ENCODE results near the gene ARL8A.

DNA sequence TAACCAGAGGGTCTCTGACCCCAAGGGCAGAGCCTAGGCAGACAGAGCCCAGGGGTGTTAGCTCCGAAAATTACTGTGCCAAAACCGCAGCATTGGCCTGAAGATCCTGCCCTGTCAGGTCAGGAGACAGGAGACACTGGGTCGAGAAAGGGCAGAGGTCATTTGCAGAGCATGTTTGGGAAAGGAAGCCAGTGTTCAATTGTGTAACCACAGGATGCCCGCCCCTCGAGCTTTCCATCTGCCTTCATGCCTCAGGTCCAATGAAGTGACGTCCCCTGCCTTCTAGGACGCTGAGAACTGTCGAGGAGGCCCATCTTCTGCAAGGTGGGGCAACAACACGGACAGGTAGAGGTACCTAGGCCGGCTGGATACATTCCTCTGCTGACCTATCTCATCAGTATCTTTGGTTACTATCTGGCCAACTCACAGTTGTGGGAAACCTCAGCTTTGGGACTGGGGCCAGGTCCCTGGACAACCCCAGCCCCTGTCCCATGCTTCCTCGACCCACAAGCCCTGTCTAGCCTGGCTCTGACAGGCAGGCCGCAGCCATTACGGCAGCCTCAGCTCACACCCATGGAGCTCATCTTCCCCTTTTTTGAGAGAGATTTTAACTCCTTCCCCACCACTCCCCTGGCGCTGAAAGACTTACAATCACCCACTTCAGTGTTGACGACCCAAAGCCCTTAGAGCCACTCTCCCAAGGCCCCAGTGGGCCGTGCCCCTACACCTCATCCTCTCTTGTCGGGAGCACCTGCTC, 1.3 kb downstream of the ARL8A start:
- TF ChIP-seq RCOR1 (IDR thresholded peaks at IDR 0.05; ENCODE audit: insufficient replicate concordance, low read length) (no peak), POLR2A (IDR thresholded peaks at IDR 0.05; ENCODE audit: low read depth, low read length) (no peak), RFX5 (IDR thresholded peaks at IDR 0.05; ENCODE audit: low read depth, low read length) (no peak), MAFK (IDR thresholded peaks at IDR 0.05; ENCODE audit: low read depth, low read length) (no peak)
- TF ChIP-seq, protein P1, sequence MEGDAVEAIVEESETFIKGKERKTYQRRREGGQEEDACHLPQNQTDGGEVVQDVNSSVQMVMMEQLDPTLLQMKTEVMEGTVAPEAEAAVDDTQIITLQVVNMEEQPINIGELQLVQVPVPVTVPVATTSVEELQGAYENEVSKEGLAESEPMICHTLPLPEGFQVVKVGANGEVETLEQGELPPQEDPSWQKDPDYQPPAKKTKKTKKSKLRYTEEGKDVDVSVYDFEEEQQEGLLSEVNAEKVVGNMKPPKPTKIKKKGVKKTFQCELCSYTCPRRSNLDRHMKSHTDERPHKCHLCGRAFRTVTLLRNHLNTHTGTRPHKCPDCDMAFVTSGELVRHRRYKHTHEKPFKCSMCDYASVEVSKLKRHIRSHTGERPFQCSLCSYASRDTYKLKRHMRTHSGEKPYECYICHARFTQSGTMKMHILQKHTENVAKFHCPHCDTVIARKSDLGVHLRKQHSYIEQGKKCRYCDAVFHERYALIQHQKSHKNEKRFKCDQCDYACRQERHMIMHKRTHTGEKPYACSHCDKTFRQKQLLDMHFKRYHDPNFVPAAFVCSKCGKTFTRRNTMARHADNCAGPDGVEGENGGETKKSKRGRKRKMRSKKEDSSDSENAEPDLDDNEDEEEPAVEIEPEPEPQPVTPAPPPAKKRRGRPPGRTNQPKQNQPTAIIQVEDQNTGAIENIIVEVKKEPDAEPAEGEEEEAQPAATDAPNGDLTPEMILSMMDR (conservative IDR thresholded peaks at IDR 0.05; ENCODE audit: low read depth, low read length), result no peak
- TF ChIP-seq, protein P2, sequence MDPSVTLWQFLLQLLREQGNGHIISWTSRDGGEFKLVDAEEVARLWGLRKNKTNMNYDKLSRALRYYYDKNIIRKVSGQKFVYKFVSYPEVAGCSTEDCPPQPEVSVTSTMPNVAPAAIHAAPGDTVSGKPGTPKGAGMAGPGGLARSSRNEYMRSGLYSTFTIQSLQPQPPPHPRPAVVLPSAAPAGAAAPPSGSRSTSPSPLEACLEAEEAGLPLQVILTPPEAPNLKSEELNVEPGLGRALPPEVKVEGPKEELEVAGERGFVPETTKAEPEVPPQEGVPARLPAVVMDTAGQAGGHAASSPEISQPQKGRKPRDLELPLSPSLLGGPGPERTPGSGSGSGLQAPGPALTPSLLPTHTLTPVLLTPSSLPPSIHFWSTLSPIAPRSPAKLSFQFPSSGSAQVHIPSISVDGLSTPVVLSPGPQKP (IDR thresholded peaks at IDR 0.05; ENCODE audit: borderline replicate concordance, low read depth, low read length), result no peak

Measured in IMR-90 (cell line).